IPS DF 19.7 (cell line): ENCODE results near the gene SPDL1.

ENCODE experiments used
- DNase-seq: peaks from one replicate; pipeline ENCODE4 v3.0.0-alpha.2; 2013; ENCODE audit warnings: low read depth, low spot score

The SPDL1 gene

DNA sequence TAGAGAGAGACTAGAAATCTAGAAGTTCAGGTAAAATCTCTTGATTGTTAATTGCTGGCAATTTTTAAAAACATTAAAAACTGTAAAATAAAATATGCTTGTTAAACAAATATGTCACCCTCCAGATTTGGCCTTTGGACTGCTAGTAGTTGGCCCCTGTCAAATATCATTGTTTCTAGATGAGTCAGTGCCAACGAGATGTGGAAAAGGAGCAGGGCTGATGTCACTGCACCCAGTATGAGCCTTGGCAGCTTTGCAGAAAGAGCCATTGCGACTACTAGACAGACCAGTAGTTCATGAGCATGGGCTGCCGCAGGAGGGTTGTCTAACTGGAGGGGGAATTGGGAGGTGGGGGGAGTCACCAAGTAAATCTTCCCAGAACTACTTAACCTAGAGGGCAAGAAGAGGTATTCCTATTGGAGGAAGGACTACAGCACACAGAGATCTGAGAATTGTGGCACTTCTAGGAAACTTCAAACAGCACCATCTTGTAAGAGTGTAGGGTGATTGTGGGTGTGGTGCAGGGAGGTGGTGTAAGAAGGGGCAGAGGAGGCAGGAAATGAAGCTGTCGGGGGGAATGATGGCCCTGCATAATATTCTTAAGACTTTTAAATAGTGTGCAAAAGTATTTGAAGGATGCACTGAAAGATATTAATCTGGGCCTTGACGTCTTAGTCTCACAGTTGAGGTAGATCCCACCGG is 46.4 kb downstream of the SPDL1 start:
- no peak for DNase-seq

DNA sequence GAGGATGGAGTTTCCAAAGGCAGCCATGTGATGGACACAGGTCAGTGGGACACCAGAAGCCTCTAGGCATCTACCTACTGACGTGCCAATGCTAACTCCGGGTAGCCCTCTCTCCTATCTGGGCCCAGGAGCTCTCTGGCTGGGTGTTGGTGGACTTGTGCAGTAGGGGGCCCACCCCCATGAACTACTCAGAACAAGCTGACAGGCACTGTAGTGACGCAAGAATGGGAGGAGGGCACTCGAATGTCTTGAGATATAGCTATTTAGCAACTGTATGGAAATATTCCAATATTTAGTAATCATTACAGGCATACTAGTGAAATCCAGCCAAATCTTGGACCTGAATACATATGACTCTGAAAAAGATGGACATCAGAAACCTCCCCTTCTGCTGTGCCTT is 47.8 kb downstream of the SPDL1 start:
- no peak for DNase-seq

DNA sequence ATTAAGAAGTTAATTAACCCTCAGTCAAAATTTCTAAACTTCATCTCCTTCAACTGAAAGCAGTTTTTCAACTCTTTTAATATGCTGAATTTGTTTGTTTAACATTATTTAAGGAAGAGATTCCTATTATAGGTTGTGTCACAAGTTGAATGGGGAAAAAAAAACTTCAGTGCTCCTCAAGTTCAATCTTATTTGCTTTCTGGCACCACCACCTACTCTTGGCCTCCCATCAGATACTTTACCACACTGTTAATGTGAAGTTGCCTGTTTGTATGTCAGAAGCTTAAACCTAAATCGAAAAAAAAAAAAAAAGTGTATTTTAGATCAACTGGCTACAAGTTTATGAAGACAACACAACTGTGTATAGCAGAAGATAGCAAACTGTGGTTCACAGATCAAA is 49.4 kb downstream of the SPDL1 start:
- no peak for DNase-seq

DNA sequence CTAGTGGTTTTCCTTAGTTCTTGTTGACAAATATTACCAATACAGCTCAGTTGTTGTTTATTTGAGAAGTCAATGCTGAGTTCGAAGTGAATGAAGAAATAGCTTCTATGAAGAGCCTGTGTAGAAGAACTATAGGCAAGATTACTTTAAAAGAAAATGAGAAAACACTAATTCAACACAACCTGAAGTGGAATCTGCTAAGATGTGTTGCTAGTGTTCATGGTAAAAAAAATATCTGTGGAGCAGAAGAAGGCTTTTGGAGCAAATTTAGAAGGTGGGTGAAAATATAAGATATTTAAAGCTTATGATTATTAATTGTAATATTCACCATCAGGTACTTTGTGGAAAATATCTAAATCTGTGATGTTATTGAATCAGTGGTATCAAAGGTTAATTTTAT is 51.0 kb downstream of the SPDL1 start:
- no peak for DNase-seq

DNA sequence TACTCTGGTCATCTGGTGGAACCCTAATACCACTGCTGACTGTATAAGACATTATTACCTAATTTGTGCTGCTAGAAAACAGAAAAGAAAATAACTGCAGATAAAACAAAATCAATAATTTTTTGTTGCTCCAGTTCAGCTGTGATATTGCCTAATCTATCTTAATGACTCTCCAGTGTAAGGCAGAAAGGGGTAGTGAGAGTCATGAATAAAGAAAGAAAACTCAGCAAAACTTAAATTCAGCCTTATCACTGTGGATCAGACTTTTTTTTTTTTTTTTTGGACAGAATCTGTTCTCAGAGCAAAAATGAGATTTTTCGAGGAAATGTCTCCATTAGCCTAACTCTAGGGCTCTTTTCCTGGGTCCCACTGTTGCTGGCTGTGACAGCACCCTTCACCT is 52.4 kb downstream of the SPDL1 start:
- DNase-seq, result no peak

DNA sequence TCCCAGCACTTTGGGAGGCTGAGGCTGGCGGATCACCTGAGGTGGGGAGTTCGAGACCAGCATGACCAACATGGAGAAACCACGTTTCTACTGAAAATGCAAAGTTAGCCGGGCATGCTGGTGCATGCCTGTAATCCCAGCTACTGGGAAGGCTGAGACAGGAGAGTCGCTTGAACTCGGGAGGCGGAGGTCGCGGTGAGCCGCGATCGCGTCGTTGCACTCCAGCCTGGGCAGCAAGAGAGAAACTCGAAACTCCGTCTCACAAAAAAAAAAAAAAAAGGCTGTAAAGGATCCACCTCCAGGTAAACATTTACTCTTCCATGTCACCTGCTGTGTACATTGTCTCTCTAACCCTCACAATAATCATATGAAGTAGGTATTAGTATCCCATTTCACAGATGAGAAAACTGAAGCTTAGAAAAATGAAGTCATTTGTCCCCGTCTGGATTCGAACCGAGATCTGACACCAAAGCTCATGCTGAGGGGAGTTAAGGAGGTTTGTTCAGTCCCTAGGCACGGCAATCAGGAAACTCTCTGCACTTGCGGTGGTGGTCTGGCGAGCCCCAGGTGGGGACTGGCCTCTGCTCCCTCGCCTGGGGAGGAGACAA is 53.0 kb downstream of the SPDL1 start:
- no peak for DNase-seq

DNA sequence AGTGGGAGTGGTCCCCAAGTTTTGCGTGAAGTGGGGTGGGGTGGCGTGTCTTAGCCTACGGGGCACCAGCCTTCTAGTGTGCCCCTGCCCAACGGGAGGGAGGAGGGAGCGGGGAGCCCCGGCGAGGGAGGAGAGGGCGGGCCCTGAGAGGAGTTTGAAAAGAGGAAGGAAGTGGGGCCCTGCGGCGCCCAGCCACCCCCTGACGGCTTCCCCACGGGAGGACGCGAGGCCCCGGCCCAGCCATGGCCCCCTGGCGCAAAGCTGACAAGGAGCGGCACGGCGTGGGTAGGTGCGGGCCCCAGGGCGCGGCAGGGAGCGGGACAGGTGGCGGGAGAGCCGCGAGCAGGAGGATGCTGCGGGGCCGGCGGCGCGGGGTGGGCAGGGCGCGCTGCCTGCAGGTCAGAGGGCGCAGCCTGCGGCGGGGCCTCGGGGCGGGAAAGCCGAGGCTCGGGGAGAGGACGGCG is 53.5 kb downstream of the SPDL1 start, which contains the start of gene DOCK2:
DOCK2 (plus strand) TSS at position 191 of the 464 bp plus-strand sequence; CDS start at position 243, 52 bp downstream.
- no peak for DNase-seq

DNA sequence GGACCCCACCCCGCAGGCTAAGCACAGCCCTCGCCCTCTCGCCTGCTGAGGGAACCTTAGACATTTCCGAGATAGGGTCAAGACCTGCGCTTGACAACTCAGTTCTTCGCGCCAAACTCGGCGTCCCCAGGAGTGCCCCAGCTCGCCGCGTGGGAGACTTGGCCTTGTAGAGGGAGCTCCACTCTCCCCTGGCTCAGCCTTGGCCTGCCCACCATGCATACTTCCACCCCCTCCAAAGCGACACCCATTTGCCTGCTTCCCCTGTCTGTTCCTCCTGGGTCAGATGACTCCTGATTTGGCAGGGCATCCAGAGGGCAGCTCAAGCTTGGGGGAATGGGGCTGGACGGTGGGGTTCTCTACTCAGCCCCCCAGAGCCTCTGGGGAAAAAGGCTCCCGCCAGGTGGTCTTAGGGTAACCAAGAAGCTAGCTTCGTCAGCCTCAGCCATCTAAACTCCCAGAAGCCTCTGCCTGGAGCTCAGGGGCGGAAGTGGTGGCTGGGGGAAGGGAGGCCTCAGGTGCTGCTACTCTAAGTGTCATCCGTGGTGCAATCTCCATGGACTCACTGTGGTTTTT is 54.1 kb downstream of the SPDL1 start:
- DNase-seq, result no peak

DNA sequence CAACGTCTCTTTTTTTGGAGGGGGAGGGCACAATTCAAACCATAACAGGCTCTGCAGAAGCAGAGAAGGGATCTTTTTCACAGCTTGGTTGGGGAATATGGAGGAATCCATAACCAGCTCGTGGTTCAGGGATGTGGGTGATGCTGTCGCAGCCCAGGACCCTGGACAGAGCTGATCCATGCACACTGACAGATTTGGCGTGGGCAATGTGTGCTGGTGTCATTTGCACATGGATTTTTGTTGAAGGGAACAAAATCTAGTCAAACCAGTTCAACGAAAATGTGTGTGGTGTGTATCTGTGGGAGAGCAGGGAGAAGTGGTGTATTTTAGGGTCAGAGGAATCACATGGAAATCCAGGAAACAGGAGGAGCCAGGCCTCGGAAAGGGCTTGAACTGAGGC is 57.7 kb downstream of the SPDL1 start:
- no peak for DNase-seq

DNA sequence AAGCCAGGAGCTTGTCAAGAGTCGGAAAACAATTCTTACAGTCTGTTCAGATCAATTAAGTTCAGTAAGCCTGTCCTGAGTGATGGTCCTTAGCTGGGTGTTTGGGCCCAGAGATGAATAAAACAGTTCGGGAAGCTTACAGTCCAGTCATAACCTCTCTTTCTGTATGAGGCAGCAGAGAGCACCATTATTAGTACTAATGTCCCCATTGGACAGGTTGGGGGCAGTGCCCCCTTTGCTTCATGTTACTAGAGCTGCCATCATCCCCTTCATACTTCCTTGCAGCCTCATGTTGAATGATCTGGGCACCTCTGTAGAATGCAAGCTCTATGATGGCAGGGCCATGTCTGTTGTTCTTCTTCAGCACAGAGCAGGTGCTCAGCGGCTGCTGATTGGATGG is 63.3 kb downstream of the SPDL1 start:
- DNase-seq, result no peak

DNA sequence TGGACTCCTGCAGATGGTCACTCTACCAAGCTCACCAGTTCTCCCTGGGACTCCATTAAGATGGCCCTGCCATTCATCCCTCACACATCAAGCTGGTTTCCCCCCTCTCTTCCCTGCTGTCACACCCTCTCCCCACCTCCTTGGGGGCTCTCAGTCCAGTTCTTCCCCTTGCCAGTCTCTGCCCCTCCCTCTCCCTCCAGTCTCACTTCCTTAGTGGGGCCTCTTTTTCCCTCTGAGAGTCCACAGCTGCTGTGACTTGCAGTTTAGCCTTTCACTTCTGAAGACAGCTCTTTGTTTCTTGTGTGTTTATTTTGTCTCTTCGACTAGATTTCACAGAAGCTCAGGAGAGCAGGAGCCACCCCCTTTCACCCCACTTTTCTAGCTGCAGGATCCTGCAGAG is 64.0 kb downstream of the SPDL1 start:
- DNase-seq, result no peak

DNA sequence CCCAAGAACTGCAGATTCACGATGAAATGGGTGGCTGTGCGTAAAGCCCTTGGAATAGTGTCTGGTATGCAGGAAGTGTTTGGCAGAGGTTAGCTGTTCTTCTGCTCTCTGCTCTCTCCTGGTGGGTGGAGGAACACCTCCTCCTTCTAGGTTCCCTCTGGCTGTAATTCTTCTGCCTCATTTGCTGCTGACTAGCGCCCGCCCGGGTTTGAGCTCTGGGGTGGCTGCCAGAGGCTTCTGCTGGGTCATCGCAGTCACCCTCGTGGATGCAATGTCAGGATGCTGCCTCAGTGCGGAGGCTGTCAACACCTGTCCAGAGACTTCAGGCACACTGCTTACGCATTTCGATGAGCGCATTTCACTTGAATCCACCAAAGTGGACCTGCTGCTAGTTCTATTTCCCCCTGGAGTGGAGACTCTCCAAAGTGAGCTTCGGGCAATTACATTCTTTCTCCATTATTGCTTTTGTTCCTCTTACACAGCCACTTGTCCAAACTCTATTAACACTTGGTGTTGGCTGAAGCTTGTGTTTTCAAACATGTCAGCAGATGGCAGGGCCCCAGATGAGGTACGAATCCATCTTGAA is 65.2 kb downstream of the SPDL1 start:
- DNase-seq, result no peak

DNA sequence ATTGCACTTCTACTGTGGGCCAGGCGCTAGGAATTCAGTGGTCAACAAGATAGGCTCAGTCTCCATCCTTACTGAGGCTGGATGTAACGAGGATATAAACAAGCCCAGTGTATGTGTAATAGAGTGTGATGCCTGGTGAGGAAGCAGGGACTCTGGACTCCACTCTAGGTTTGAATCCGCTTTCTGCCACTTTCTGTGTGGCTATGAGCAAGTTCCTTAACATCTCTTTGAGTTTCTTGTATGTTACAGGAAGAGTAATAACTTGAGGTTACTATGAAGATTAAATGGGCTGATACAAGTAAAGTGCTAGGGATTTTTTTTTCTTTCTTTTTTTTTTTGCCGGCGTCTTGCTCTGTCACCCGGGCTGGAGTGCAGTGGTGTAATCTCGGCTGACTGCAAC is 65.9 kb downstream of the SPDL1 start:
- DNase-seq, result no peak

DNA sequence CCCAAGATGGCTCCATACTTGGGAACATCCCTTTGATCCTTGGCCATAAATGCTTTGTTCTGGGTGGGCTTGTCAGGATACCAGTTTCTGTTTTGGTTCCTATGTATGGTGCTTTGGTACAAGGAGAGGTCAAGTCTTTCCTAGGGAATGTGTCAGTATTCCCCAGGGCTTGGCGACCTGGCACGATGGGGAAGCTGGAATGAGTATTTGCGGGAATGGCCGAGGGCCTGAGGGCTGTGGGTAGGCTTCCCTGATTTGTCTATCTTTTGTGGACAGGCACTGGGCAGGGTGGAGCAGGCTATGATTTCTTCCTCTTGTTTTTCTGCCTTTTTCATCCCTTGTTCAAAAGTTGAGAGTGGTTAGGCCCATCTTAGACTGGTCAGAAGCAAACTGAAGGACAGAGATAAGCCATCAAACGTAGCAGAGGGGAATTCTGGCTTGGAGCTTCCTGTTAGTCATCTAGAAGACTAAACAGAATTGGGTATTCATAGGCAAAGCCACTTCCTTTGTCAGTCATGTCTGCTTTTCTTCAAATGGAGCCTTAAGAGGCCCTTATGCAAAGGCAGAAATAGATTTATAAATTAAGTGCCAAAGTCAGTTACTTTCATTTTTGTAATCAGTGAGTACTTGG is 67.2 kb downstream of the SPDL1 start:
- no peak for DNase-seq

DNA sequence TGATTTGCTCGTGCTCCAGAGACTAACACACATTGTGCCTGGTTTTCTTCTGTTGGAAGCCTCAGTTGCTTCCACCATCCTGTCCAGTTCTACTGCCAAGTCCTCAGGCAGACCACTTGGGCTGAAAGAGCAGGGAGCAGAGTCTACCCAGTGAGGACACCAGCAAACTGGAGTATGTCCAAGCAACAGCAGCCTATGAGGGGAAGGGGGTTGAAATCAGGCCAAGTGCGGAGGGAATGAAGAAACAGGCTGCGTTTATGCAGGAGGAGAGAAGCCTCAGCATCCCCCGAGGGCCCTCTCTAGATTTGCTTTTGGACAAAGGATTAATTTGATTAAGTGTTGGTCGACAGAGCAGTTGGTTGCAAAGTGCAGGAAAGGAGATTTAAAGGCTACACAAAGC is 68.0 kb downstream of the SPDL1 start:
- DNase-seq, result no peak

DNA sequence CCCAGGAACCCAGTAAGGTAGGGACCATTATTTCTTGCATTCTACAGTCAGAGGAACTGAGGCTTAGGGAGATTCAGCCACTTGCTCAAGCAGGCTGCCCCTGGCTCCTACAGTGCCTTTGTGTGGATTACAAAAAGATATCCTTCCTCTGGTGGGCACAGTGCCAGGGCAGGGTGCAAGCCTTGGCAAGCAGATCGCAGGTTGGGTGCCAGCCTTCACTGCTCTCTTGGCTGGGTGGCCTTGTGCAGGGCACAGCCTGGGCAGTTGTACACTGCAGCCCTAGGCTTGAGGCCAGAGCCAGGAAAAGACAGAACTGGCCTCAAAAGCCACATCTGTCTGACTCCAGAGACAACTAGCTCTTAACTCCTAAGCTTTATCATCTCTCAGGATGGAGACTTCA is 68.5 kb downstream of the SPDL1 start:
- DNase-seq, result no peak

DNA sequence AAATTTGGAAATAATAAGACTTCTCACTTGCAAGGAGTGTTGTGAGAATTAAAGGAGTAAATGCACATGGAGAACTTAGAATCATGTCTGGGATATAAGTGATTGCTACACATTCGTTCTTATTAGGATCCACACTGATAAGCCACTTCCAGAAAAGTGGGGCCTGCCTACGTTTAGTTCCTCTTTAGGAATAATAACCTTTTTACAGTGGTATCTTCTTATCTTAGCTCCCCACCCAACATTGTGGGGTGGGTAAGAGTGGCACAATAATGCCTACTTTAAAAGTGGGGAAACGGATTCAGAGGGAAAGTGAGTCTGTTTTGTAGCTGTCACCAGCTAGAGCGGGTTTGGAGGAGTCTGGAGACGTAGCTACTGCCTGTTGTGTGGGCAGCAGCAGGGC is 69.5 kb downstream of the SPDL1 start:
- no peak for DNase-seq
